Smooth muscle cell (in vitro differentiated cells): Measurements from ENCODE around the gene FLT1. TPM values are rescaled to one million over a fixed set of nuclear protein-coding genes. Genes with fewer than 3 reads are reported as not detected.

Experiments
- DNase-seq: peaks from one replicate; lab custom pipeline; 2025; ENCODE audit not compliant: unreplicated experiment; lab: John Stamatoyannopoulos, UW
- H2AFZ ChIP-seq: fragments of 200-600 bp; sonication (generic); 2 replicates; pipeline ENCODE4 v1.6.0; 2016; ENCODE audit warnings: antibody characterized with exemption, low read depth, mild to moderate bottlenecking
- H3F3A ChIP-seq: fragments of 200-600 bp; sonication (generic); 2 replicates; pipeline ENCODE4 v1.6.0; 2017; ENCODE audit warnings: antibody characterized with exemption, low read depth
- H3K27ac ChIP-seq: fragments of 200-600 bp; sonication (generic); 2 replicates; pipeline ENCODE4 v1.5.1; 2016; ENCODE audit warnings: low read depth, mild to moderate bottlenecking
- H3K27me3 ChIP-seq: fragments of 200-600 bp; sonication (generic); 2 replicates; pipeline ENCODE4 v1.6.1; 2016; ENCODE audit warnings: low read depth, mild to moderate bottlenecking
- H3K36me3 ChIP-seq: fragments of 200-600 bp; sonication (generic); 2 replicates; pipeline ENCODE4 v1.5.1; 2016; ENCODE audit warnings: low read depth
- H3K4me1 ChIP-seq: fragments of 200-600 bp; sonication (generic); 2 replicates; pipeline ENCODE4 v1.5.1; 2016; ENCODE audit warnings: low read depth
- H3K4me2 ChIP-seq: fragments of 200-600 bp; sonication (generic); 2 replicates; pipeline ENCODE4 v1.6.0; 2016; ENCODE audit warnings: mild to moderate bottlenecking
- H3K4me3 ChIP-seq: fragments of 200-600 bp; sonication (generic); 2 replicates; pipeline ENCODE4 v1.5.1; 2016; ENCODE audit warnings: mild to moderate bottlenecking
- H3K79me2 ChIP-seq: fragments of 200-600 bp; sonication (generic); 2 replicates; pipeline ENCODE4 v1.6.0; 2016; ENCODE audit warnings: low read depth, mild to moderate bottlenecking
- H3K9ac ChIP-seq: fragments of 200-600 bp; sonication (generic); 2 replicates; pipeline ENCODE4 v1.6.0; 2016; ENCODE audit warnings: low read depth
- H3K9me3 ChIP-seq: fragments of 200-600 bp; sonication (generic); replicated peaks from 2 replicates; pipeline ENCODE4 v1.5.1; 2016; ENCODE audit warnings: low read depth
- H4K20me1 ChIP-seq: fragments of 200-600 bp; sonication (generic); 2 replicates; pipeline ENCODE4 v1.6.0; 2016; ENCODE audit warnings: low read depth
- WGBS: methylation state at CpG from one replicate; pipeline ENCODE4 v1.1.7; 2016; ENCODE audit warnings: low lambda C conversion rate; 5-methylcytosine and 5-hydroxymethylcytosine counted together
- polyA plus RNA-seq: library from polyadenylated mRNA; unstranded; fragments of >200 nt; fragmentation: Nextera tagmentation; extraction: Ambion mirVana; gene quantifications from 2 replicates; pipeline ENCODE4 v1.2.1, GENCODE V29; 2016
- total RNA-seq: library from RNA; depleted of rRNA; stranded (reverse); fragments of >200 nt; gene quantifications from 2 replicates; pipeline ENCODE4 v1.2.3, GENCODE V29; 2014
- TF ChIP-seq, protein P1 (sequence below): fragments of 200-600 bp; sonication (generic); IDR thresholded peaks from 2 replicates; pipeline ENCODE4 v1.5.1; 2017; ENCODE audit warnings: borderline replicate concordance, mild to moderate bottlenecking, antibody characterized with exemption; ENCODE audit not compliant: insufficient read depth, poor library complexity, severe bottlenecking

The FLT1 gene
- total and polyA plus RNA-seq, 2 experiments from 2014 or later = 495 to 738 TPM

DNA sequence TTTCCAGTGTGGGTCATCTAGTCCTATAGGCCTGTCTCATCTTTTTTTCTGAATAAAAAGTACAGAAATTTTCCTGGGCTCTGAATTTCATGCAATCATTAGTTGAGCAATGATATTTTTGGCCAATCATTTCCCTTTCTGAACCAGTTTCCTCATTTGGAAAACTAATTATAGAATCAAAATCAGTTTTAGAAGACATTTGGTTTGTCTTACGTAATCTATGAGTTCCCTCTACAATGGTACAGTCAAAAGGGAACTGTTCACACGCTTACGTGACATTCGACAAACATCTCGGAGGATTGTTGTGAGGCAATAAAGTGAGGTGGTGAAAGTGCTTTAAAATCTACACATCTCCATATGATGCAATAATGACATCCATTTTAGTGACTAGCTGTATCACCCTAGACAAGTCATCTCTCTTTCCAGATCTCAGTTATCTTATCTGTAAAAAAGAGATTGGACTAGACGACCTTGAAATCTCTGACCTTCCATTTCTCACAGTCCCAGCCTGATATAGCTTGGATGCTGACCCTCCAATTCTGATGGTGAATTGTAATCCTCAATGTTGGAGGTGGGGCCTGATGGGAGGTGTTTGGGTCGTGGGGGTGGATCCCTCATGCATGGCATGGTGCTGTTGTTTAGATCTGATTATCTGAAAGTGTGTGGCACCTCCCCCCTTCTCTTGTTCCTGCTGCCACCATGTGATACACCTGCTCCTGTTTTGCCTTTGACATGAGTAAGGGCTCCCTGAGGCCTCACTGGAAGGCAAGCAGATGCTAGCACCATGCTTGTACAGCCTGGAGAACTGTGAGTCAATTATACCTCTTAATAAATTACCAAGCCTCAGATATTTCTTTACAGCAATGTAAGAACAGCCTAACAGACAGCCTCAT lies 26.7 kb downstream of the FLT1 start:
- peaks cover 100% of the 10 kb centered on the region for H4K20me1 ChIP-seq
- H3F3A ChIP-seq = peaks cover 25% of the 10 kb centered on the region
- no peak overlapping the region for H3K4me2 ChIP-seq
- no peak overlapping the region for H2AFZ ChIP-seq
- no peak for DNase-seq
- H3K27ac ChIP-seq = peak overlapping the region; percentile 42
- H3K9me3 ChIP-seq = no peaks in the 10 kb centered on the region
- peaks cover 7% of the 10 kb centered on the region for H3K36me3 ChIP-seq
- 74% methylated on average over 7 of the region's 7 CpGs for WGBS
- H3K4me3 ChIP-seq = no peak overlapping the region
- peaks cover 98% of the 10 kb centered on the region for H3K79me2 ChIP-seq
- TF ChIP-seq, protein P1, sequence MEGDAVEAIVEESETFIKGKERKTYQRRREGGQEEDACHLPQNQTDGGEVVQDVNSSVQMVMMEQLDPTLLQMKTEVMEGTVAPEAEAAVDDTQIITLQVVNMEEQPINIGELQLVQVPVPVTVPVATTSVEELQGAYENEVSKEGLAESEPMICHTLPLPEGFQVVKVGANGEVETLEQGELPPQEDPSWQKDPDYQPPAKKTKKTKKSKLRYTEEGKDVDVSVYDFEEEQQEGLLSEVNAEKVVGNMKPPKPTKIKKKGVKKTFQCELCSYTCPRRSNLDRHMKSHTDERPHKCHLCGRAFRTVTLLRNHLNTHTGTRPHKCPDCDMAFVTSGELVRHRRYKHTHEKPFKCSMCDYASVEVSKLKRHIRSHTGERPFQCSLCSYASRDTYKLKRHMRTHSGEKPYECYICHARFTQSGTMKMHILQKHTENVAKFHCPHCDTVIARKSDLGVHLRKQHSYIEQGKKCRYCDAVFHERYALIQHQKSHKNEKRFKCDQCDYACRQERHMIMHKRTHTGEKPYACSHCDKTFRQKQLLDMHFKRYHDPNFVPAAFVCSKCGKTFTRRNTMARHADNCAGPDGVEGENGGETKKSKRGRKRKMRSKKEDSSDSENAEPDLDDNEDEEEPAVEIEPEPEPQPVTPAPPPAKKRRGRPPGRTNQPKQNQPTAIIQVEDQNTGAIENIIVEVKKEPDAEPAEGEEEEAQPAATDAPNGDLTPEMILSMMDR = no peak
- H3K4me1 ChIP-seq = no peaks in the 10 kb centered on the region
- no peaks in the 10 kb centered on the region for H3K27me3 ChIP-seq
- no peak overlapping the region for H3K9ac ChIP-seq

GRCh38 chr13:28467034-28467433 lies 27.9 kb downstream of the FLT1 start:
- Histone ChIP-seq H4K20me1 (peaks cover 100% of the 10 kb centered on the region), H3K9ac (no peak overlapping the region), H3K27ac (peak overlapping the region; percentile 37), H3K9me3 (no peaks in the 10 kb centered on the region), H3K4me2 (peak overlapping the region; percentile 54), H3K4me3 (no peak overlapping the region), H2AFZ (no peak overlapping the region), H3K79me2 (peaks cover 98% of the 10 kb centered on the region), H3K36me3 (peaks cover 7% of the 10 kb centered on the region), H3K27me3 (no peaks in the 10 kb centered on the region), H3F3A (peaks cover 24% of the 10 kb centered on the region), H3K4me1 (no peaks in the 10 kb centered on the region)
- TF ChIP-seq, protein P1 = no peak
- no peak for DNase-seq
- WGBS = 42% methylated on average over 3 of the region's 3 CpGs

- no peaks in the 10 kb centered on the region for H3K27me3 ChIP-seq
- H3K4me1 ChIP-seq = no peaks in the 10 kb centered on the region
- H3K9me3 ChIP-seq = no peaks in the 10 kb centered on the region
- no peak overlapping the region for H3K4me3 ChIP-seq
- no peak overlapping the region for H2AFZ ChIP-seq
- peaks cover 98% of the 10 kb centered on the region for H3K79me2 ChIP-seq
- H3K36me3 ChIP-seq = peaks cover 7% of the 10 kb centered on the region
- H3K27ac ChIP-seq = peak overlapping the region; percentile 37
- no peak for DNase-seq
- no peak overlapping the region for H3K4me2 ChIP-seq
- no peak overlapping the region for H3K9ac ChIP-seq
- peaks cover 100% of the 10 kb centered on the region for H4K20me1 ChIP-seq
- WGBS = 98% methylated on average over 3 of the region's 3 CpGs
- H3F3A ChIP-seq = peaks cover 20% of the 10 kb centered on the region
- TF ChIP-seq, protein P1 = no peak
These were observed 28.8 kb downstream of the FLT1 start for GRCh38 chr13:28466151-28466550.
